Measurements from ENCODE around the gene ZDBF2. TPM values are rescaled to one million over a fixed set of nuclear protein-coding genes. Genes with fewer than 3 reads are reported as not detected.
"Not testable (repeated sequence)": the region's sequence is repeated elsewhere in the genome, so short reads cannot be mapped to it uniquely, and the experiment has no call there.

ZDBF2 gene
- total RNA-seq, 1 donor from 2014 or later = 10.8 TPM

GRCh38 chr2:206250041-206250897, 24.2 kb upstream of the ZDBF2 start:
- intact Hi-C loops (cut with micrococcal nuclease) = loop anchor here (2.0 kb wide), 2 partner anchors 15 to 25 kb away; partner anchors contain the start of gene ZDBF2
- no peak for DNase-seq (ENCODE audit: low spot score)
- Mint-ChIP-seq H3K27ac (no peak overlapping the region), H3K36me3 (ENCODE audit: low read depth) (no peaks in the 10 kb centered on the region), H3K9me3 (no peaks in the 10 kb centered on the region), H3K4me3 (ENCODE audit: low read depth) (peak overlapping the region; percentile 72), H3K4me1 (ENCODE audit: low read depth) (peaks cover 11% of the 10 kb centered on the region), H3K27me3 (ENCODE audit: low read depth) (peaks cover 47% of the 10 kb centered on the region)

- H3K27ac Mint-ChIP-seq = no peak overlapping the region
- DNase-seq (ENCODE audit: low spot score) = no peak
- no peaks in the 10 kb centered on the region for H3K9me3 Mint-ChIP-seq
- H3K36me3 Mint-ChIP-seq (ENCODE audit: low read depth) = no peaks in the 10 kb centered on the region
- H3K27me3 Mint-ChIP-seq (ENCODE audit: low read depth) = peaks cover 60% of the 10 kb centered on the region
- intact Hi-C loops (cut with micrococcal nuclease) = no loop called here
- H3K4me1 Mint-ChIP-seq (ENCODE audit: low read depth) = peaks cover 5% of the 10 kb centered on the region
- H3K4me3 Mint-ChIP-seq (ENCODE audit: low read depth) = no peak overlapping the region
These were observed 21.2 kb upstream of the ZDBF2 start for GRCh38 chr2:206253125-206253776.

GRCh38 chr2:206253777-206254166, 20.7 kb upstream of the ZDBF2 start:
- no peak for DNase-seq (ENCODE audit: low spot score)
- H3K9me3 Mint-ChIP-seq = no peaks in the 10 kb centered on the region
- peaks cover 5% of the 10 kb centered on the region for H3K4me1 Mint-ChIP-seq (ENCODE audit: low read depth)
- intact Hi-C loops (cut with micrococcal nuclease) = no loop called here
- no peak overlapping the region for H3K4me3 Mint-ChIP-seq (ENCODE audit: low read depth)
- H3K27me3 Mint-ChIP-seq (ENCODE audit: low read depth) = peaks cover 58% of the 10 kb centered on the region
- no peaks in the 10 kb centered on the region for H3K36me3 Mint-ChIP-seq (ENCODE audit: low read depth)
- no peak overlapping the region for H3K27ac Mint-ChIP-seq

- Mint-ChIP-seq H3K27me3 (ENCODE audit: low read depth) (peaks cover 61% of the 10 kb centered on the region), H3K27ac (no peak overlapping the region), H3K4me3 (ENCODE audit: low read depth) (no peak overlapping the region), H3K9me3 (no peaks in the 10 kb centered on the region), H3K4me1 (ENCODE audit: low read depth) (peaks cover 5% of the 10 kb centered on the region), H3K36me3 (ENCODE audit: low read depth) (no peaks in the 10 kb centered on the region)
- intact Hi-C loops (cut with micrococcal nuclease) = no loop called here
- no peak for DNase-seq (ENCODE audit: low spot score)
These were observed 19.5 kb upstream of the ZDBF2 start for GRCh38 chr2:206255003-206255402.

- H3K27me3 Mint-ChIP-seq (ENCODE audit: low read depth) = peaks cover 68% of the 10 kb centered on the region
- no peaks in the 10 kb centered on the region for H3K9me3 Mint-ChIP-seq
- H3K27ac Mint-ChIP-seq = no peak overlapping the region
These were observed 17.7 kb upstream of the ZDBF2 start for GRCh38 chr2:206256706-206257205.

GRCh38 chr2:206257350-206257749, 17.1 kb upstream of the ZDBF2 start:
- Mint-ChIP-seq H3K4me1 (ENCODE audit: low read depth) (peaks cover 3% of the 10 kb centered on the region), H3K27ac (no peak overlapping the region), H3K27me3 (ENCODE audit: low read depth) (peaks cover 69% of the 10 kb centered on the region), H3K9me3 (no peaks in the 10 kb centered on the region), H3K4me3 (ENCODE audit: low read depth) (no peak overlapping the region), H3K36me3 (ENCODE audit: low read depth) (no peaks in the 10 kb centered on the region)
- no peak for DNase-seq (ENCODE audit: low spot score)
- intact Hi-C loops (cut with micrococcal nuclease) = no loop called here

More at GRCh38 chr2:206256706-206257205, 17.7 kb upstream of the ZDBF2 start:
- DNase-seq (ENCODE audit: low spot score) = no peak
- H3K4me1 Mint-ChIP-seq (ENCODE audit: low read depth) = peaks cover 3% of the 10 kb centered on the region
- H3K4me3 Mint-ChIP-seq (ENCODE audit: low read depth) = no peak overlapping the region
- no peaks in the 10 kb centered on the region for H3K36me3 Mint-ChIP-seq (ENCODE audit: low read depth)
- intact Hi-C loops (cut with micrococcal nuclease) = no loop called here

GRCh38 chr2:206257861-206258260, 16.6 kb upstream of the ZDBF2 start:
- Mint-ChIP-seq H3K4me1 (ENCODE audit: low read depth) (peaks cover 3% of the 10 kb centered on the region), H3K27ac (no peak overlapping the region), H3K9me3 (no peaks in the 10 kb centered on the region), H3K36me3 (ENCODE audit: low read depth) (no peaks in the 10 kb centered on the region), H3K4me3 (ENCODE audit: low read depth) (no peak overlapping the region), H3K27me3 (ENCODE audit: low read depth) (peaks cover 69% of the 10 kb centered on the region)
- DNase-seq (ENCODE audit: low spot score) = no peak
- intact Hi-C loops (cut with micrococcal nuclease) = no loop called here

GRCh38 chr2:206258615-206259014, 15.8 kb upstream of the ZDBF2 start:
- intact Hi-C loops (cut with micrococcal nuclease); H3K27ac Mint-ChIP-seq; H3K9me3 Mint-ChIP-seq; H3K4me3 Mint-ChIP-seq (ENCODE audit: low read depth); H3K36me3 Mint-ChIP-seq (ENCODE audit: low read depth); DNase-seq (ENCODE audit: low spot score); H3K4me1 Mint-ChIP-seq (ENCODE audit: low read depth): not testable (repeated sequence)
- peaks cover 69% of the 10 kb centered on the region for H3K27me3 Mint-ChIP-seq (ENCODE audit: low read depth)

GRCh38 chr2:206259376-206260187, 14.9 kb upstream of the ZDBF2 start:
- Mint-ChIP-seq H3K36me3 (ENCODE audit: low read depth) (peaks cover 4% of the 10 kb centered on the region), H3K9me3 (no peaks in the 10 kb centered on the region), H3K4me3 (ENCODE audit: low read depth) (no peak overlapping the region), H3K27ac (no peak overlapping the region), H3K4me1 (ENCODE audit: low read depth) (peaks cover 6% of the 10 kb centered on the region), H3K27me3 (ENCODE audit: low read depth) (peaks cover 73% of the 10 kb centered on the region)
- no peak for DNase-seq (ENCODE audit: low spot score)
- intact Hi-C loops (cut with micrococcal nuclease) = no loop called here

- Mint-ChIP-seq H3K4me1 (ENCODE audit: low read depth) (peaks cover 6% of the 10 kb centered on the region), H3K9me3 (no peaks in the 10 kb centered on the region), H3K27me3 (ENCODE audit: low read depth) (peaks cover 74% of the 10 kb centered on the region), H3K27ac (no peak overlapping the region), H3K36me3 (ENCODE audit: low read depth) (peaks cover 4% of the 10 kb centered on the region), H3K4me3 (ENCODE audit: low read depth) (no peak overlapping the region)
- no peak for DNase-seq (ENCODE audit: low spot score)
- intact Hi-C loops (cut with micrococcal nuclease) = no loop called here
These were observed 14.1 kb upstream of the ZDBF2 start for GRCh38 chr2:206260188-206261012.

- no peak for DNase-seq (ENCODE audit: low spot score)
- Mint-ChIP-seq H3K9me3 (no peaks in the 10 kb centered on the region), H3K27me3 (ENCODE audit: low read depth) (peaks cover 80% of the 10 kb centered on the region), H3K27ac (no peak overlapping the region), H3K4me3 (ENCODE audit: low read depth) (no peak overlapping the region), H3K4me1 (ENCODE audit: low read depth) (peaks cover 6% of the 10 kb centered on the region), H3K36me3 (ENCODE audit: low read depth) (peaks cover 4% of the 10 kb centered on the region)
- intact Hi-C loops (cut with micrococcal nuclease) = loop anchor here (2.0 kb wide), 1 partner anchor 13 kb away; no protein-coding TSS in a partner anchor
These were observed 10.4 kb upstream of the ZDBF2 start for GRCh38 chr2:206263959-206264603.
